ENCODE measurements around the gene PLXNB3. TPM values are rescaled to one million over a fixed set of nuclear protein-coding genes. Genes with fewer than 3 reads are reported as not detected.

PLXNB3 gene
- total and polyA plus RNA-seq, 2 experiments from 2014 or later = 0.70 to 4.1 TPM

DNA sequence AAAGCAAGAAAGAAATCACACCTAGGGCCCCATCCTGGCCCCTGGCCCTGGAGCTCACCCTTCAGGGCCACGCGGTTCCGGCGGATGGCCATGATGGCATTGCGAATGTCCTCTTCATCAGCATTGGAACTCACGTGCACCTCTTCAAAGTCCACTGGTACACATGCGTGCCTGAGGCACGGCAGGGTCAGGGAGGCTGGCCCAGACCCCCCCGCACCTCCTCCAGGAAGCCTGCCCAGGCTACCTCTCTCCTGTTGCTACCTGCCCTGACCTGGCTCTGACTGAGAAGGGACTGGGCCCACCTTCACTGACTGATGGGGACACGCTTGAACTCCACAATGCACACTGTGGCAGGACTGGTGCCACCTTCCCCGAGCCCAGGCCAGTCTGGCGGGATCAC, 25.6 kb downstream of the PLXNB3 start:
- H3K4me3 ChIP-seq = no peak overlapping the region
- no peaks in the 10 kb centered on the region for H3K9me2 ChIP-seq (ENCODE audit: insufficient read depth)
- H3K27ac ChIP-seq (ENCODE audit: low read depth) = no peak overlapping the region
- no peaks in the 10 kb centered on the region for H3K27me3 ChIP-seq (ENCODE audit: insufficient read depth)
- H4K20me1 ChIP-seq (replicated peaks; ENCODE audit: insufficient read depth) = no peaks in the 10 kb centered on the region
- Mint-ChIP-seq H3K27ac (no peak overlapping the region), H3K36me3 (ENCODE audit: low read depth) (peaks cover 6% of the 10 kb centered on the region; the same call in 1 of the 3 replicates), H3K9me3 (no peaks in the 10 kb centered on the region), H3K4me1 (peaks cover 7% of the 10 kb centered on the region), H3K27me3 (ENCODE audit: insufficient read depth, low read depth, poor library complexity) (peaks cover 2% of the 10 kb centered on the region), H3K4me3 (no peak overlapping the region)
- H3K4me1 ChIP-seq (ENCODE audit: insufficient read depth) = no peaks in the 10 kb centered on the region
- peaks cover 21% of the 10 kb centered on the region for H3K79me2 ChIP-seq (replicated peaks; ENCODE audit: insufficient read depth)
- no peak for DNase-seq (ENCODE audit: low spot score)
- no peaks in the 10 kb centered on the region for H3K36me3 ChIP-seq (ENCODE audit: insufficient read depth)
- no peaks in the 10 kb centered on the region for H3F3A ChIP-seq (replicated peaks; ENCODE audit: low read depth)
- no peak overlapping the region for H2AFZ ChIP-seq
- no peak for TF ChIP-seq EZH2 (IDR thresholded peaks at IDR 0.05; ENCODE audit: low read depth, unreplicated experiment)
- no peak for TF ChIP-seq REST (IDR thresholded peaks at IDR 0.05; ENCODE audit: unreplicated experiment)
- TF ChIP-seq CTCF (conservative IDR thresholded peaks at IDR 0.05; ENCODE audit: low read depth in 2 of 2) = no peak
- no peak for TF ChIP-seq ZNF331 (CRISPR knock-in tag; IDR thresholded peaks at IDR 0.05; ENCODE audit: low read depth)
- TF ChIP-seq CREB1 (CRISPR knock-in tag; IDR thresholded peaks at IDR 0.05; ENCODE audit: low read depth) = no peak
- TF ChIP-seq, protein P1, sequence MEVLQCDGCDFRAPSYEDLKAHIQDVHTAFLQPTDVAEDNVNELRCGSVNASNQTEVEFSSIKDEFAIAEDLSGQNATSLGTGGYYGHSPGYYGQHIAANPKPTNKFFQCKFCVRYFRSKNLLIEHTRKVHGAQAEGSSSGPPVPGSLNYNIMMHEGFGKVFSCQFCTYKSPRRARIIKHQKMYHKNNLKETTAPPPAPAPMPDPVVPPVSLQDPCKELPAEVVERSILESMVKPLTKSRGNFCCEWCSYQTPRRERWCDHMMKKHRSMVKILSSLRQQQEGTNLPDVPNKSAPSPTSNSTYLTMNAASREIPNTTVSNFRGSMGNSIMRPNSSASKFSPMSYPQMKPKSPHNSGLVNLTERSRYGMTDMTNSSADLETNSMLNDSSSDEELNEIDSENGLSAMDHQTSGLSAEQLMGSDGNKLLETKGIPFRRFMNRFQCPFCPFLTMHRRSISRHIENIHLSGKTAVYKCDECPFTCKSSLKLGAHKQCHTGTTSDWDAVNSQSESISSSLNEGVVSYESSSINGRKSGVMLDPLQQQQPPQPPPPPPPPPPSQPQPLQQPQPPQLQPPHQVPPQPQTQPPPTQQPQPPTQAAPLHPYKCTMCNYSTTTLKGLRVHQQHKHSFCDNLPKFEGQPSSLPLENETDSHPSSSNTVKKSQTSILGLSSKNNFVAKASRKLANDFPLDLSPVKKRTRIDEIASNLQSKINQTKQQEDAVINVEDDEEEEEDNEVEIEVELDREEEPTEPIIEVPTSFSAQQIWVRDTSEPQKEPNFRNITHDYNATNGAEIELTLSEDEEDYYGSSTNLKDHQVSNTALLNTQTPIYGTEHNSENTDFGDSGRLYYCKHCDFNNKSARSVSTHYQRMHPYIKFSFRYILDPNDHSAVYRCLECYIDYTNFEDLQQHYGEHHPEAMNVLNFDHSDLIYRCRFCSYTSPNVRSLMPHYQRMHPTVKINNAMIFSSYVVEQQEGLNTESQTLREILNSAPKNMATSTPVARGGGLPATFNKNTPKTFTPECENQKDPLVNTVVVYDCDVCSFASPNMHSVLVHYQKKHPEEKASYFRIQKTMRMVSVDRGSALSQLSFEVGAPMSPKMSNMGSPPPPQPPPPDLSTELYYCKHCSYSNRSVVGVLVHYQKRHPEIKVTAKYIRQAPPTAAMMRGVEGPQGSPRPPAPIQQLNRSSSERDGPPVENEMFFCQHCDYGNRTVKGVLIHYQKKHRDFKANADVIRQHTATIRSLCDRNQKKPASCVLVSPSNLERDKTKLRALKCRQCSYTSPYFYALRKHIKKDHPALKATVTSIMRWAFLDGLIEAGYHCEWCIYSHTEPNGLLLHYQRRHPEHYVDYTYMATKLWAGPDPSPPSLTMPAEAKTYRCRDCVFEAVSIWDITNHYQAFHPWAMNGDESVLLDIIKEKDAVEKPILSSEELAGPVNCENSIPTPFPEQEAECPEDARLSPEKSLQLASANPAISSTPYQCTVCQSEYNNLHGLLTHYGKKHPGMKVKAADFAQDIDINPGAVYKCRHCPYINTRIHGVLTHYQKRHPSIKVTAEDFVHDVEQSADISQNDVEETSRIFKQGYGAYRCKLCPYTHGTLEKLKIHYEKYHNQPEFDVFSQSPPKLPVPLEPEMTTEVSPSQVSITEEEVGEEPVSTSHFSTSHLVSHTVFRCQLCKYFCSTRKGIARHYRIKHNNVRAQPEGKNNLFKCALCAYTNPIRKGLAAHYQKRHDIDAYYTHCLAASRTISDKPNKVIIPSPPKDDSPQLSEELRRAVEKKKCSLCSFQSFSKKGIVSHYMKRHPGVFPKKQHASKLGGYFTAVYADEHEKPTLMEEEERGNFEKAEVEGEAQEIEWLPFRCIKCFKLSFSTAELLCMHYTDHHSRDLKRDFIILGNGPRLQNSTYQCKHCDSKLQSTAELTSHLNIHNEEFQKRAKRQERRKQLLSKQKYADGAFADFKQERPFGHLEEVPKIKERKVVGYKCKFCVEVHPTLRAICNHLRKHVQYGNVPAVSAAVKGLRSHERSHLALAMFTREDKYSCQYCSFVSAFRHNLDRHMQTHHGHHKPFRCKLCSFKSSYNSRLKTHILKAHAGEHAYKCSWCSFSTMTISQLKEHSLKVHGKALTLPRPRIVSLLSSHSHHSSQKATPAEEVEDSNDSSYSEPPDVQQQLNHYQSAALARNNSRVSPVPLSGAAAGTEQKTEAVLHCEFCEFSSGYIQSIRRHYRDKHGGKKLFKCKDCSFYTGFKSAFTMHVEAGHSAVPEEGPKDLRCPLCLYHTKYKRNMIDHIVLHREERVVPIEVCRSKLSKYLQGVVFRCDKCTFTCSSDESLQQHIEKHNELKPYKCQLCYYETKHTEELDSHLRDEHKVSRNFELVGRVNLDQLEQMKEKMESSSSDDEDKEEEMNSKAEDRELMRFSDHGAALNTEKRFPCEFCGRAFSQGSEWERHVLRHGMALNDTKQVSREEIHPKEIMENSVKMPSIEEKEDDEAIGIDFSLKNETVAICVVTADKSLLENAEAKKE (CRISPR knock-in tag; IDR thresholded peaks at IDR 0.05) = no peak
- no peak for TF ChIP-seq NANOG (IDR thresholded peaks at IDR 0.05; ENCODE audit: borderline replicate concordance)
- TF ChIP-seq STAT1 (IDR thresholded peaks at IDR 0.05; ENCODE audit: unreplicated experiment) = no peak
- no peak for TF ChIP-seq JUNB (IDR thresholded peaks at IDR 0.05; ENCODE audit: unreplicated experiment)
- no peak for TF ChIP-seq EZH2phosphoT487 (IDR thresholded peaks at IDR 0.05; ENCODE audit: unreplicated experiment)
- TF ChIP-seq ZNF114 (CRISPR knock-in tag; IDR thresholded peaks at IDR 0.05) = no peak
- no peak overlapping the region for H3K4me2 ChIP-seq
- ATAC-seq = no peak

Data from GM23338 (cell line).